HG03469 (cell line): ENCODE results near the gene IDI2.
"Not testable (repeated sequence)": the region's sequence is repeated elsewhere in the genome, so short reads cannot be mapped to it uniquely, and the experiment has no call there.

Source experiments
- ATAC-seq: cut with Tn5 transposase; IDR thresholded peaks from one replicate; pipeline ENCODE4 v1.9.1; 2021; ENCODE audit warnings: mild to moderate bottlenecking, moderate library complexity, moderate number of reproducible peaks; ENCODE audit not compliant: unreplicated experiment

Gene IDI2

GRCh38 chr10:1025683-1026082, at the start of gene IDI2:
Gene IDI2, minus strand, starts transcription at chr10:1025859. Its CDS starts 1,136 bp downstream, at chr10:1024723.
- no peak for ATAC-seq

- no peak for ATAC-seq
Observed at GRCh38 chr10:1074748-1075308, 49.2 kb upstream of the IDI2 start.

- no peak for ATAC-seq
Observed at GRCh38 chr10:1074052-1074747, 48.5 kb upstream of the IDI2 start.

- no peak for ATAC-seq
Observed at GRCh38 chr10:1070919-1071318, 45.3 kb upstream of the IDI2 start.

- ATAC-seq = no peak
Observed at GRCh38 chr10:1068380-1069361, 43.0 kb upstream of the IDI2 start.

- not testable (repeated sequence) for ATAC-seq
Observed at GRCh38 chr10:1066734-1067133, 41.1 kb upstream of the IDI2 start.

GRCh38 chr10:1064964-1065247, 39.2 kb upstream of the IDI2 start:
- no peak for ATAC-seq

- no peak for ATAC-seq
Observed at GRCh38 chr10:1063232-1063865, 37.7 kb upstream of the IDI2 start.

- ATAC-seq = no peak
Observed at GRCh38 chr10:1061930-1062774, 36.5 kb upstream of the IDI2 start.

- ATAC-seq = no peak
Observed at GRCh38 chr10:1059902-1060301, 34.2 kb upstream of the IDI2 start.

- no peak for ATAC-seq
Observed at GRCh38 chr10:1058017-1058416, 32.4 kb upstream of the IDI2 start.

- no peak for ATAC-seq
Observed at GRCh38 chr10:1057106-1057657, 31.5 kb upstream of the IDI2 start.

- ATAC-seq = peak; percentile 64
Observed at GRCh38 chr10:1056326-1057105, 30.9 kb upstream of the IDI2 start, which contains the start of gene WDR37. Gene WDR37, plus strand, starts transcription at chr10:1056385. Its CDS starts 15,771 bp downstream, at chr10:1072156.

GRCh38 chr10:1054684-1055083, 29.0 kb upstream of the IDI2 start:
- no peak for ATAC-seq

- ATAC-seq = no peak
Observed at GRCh38 chr10:1050554-1050953, 24.9 kb upstream of the IDI2 start.

- ATAC-seq = no peak
Observed at GRCh38 chr10:1050145-1050544, 24.5 kb upstream of the IDI2 start.

GRCh38 chr10:1049425-1049958, 23.8 kb upstream of the IDI2 start:
- no peak for ATAC-seq

- peak; percentile 70 for ATAC-seq
Observed at GRCh38 chr10:1048732-1049424, 23.2 kb upstream of the IDI2 start, which contains the start of gene IDI1. Gene IDI1, minus strand, starts transcription at chr10:1049119. Its CDS starts 116 bp downstream, at chr10:1049003.
